Measurements from ENCODE around the gene MYO10.
"Not testable (repeated sequence)": the region's sequence is repeated elsewhere in the genome, so short reads cannot be mapped to it uniquely, and the experiment has no call there.

MYO10 gene

GRCh38 chr5:16772556-16772955 is 163.5 kb downstream of the MYO10 start:
- Histone ChIP-seq H3K36me3 (ENCODE audit: control insufficient read depth, insufficient read depth, low read length) (no peaks in the 10 kb centered on the region), H3K27ac (ENCODE audit: low read length) (no peak overlapping the region)
- WGBS (ENCODE audit: insufficient coverage, insufficient read length) = no CpG with 5 or more reads among the region's 3 CpGs

GRCh38 chr5:16768184-16768583 is 167.9 kb downstream of the MYO10 start:
- WGBS (ENCODE audit: insufficient coverage, insufficient read length) = no CpG with 5 or more reads among the region's 3 CpGs
- H3K27me3 ChIP-seq (ENCODE audit: control insufficient read depth, insufficient read depth, low read length) = no peaks in the 10 kb centered on the region
- no peak for DNase-seq (ENCODE audit: low read depth, low spot score)
- H3K4me1 ChIP-seq (ENCODE audit: control insufficient read depth, insufficient read depth, low read length) = no peaks in the 10 kb centered on the region; the same call in 1 of the 2 replicates
- no peaks in the 10 kb centered on the region; the same call in 1 of the 2 replicates for H3K36me3 ChIP-seq (ENCODE audit: control insufficient read depth, insufficient read depth, low read length)
- H3K27ac ChIP-seq (ENCODE audit: low read length) = no peak overlapping the region
- no peak overlapping the region for H3K4me3 ChIP-seq (ENCODE audit: low read length)
- no peaks in the 10 kb centered on the region for H3K9me3 ChIP-seq (ENCODE audit: control insufficient read depth, insufficient read depth, low read length)

More at GRCh38 chr5:16772556-16772955, 163.5 kb downstream of the MYO10 start:
- Histone ChIP-seq H3K27me3 (ENCODE audit: control insufficient read depth, insufficient read depth, low read length) (no peaks in the 10 kb centered on the region), H3K4me3 (ENCODE audit: low read length) (no peak overlapping the region), H3K9me3 (ENCODE audit: control insufficient read depth, insufficient read depth, low read length) (no peaks in the 10 kb centered on the region), H3K4me1 (ENCODE audit: control insufficient read depth, insufficient read depth, low read length) (peaks cover 2% of the 10 kb centered on the region; the same call in 1 of the 2 replicates)
- DNase-seq (ENCODE audit: low read depth, low spot score) = no peak

GRCh38 chr5:16763211-16763610 is 172.9 kb downstream of the MYO10 start:
- Histone ChIP-seq H3K9me3 (ENCODE audit: control insufficient read depth, insufficient read depth, low read length) (no peaks in the 10 kb centered on the region; the same call in 1 of the 2 replicates), H3K36me3 (ENCODE audit: control insufficient read depth, insufficient read depth, low read length) (no peaks in the 10 kb centered on the region; the same call in 1 of the 2 replicates)
- no CpG with 5 or more reads among the region's 5 CpGs for WGBS (ENCODE audit: insufficient coverage, insufficient read length)

GRCh38 chr5:16759147-16759773 is 176.8 kb downstream of the MYO10 start:
- H3K4me1 ChIP-seq (ENCODE audit: control insufficient read depth, insufficient read depth, low read length) = no peaks in the 10 kb centered on the region
- DNase-seq (ENCODE audit: low read depth, low spot score) = no peak
- no peaks in the 10 kb centered on the region; the same call in 1 of the 2 replicates for H3K36me3 ChIP-seq (ENCODE audit: control insufficient read depth, insufficient read depth, low read length)
- no peaks in the 10 kb centered on the region; the same call in 1 of the 2 replicates for H3K9me3 ChIP-seq (ENCODE audit: control insufficient read depth, insufficient read depth, low read length)
- no peak overlapping the region for H3K4me3 ChIP-seq (ENCODE audit: low read length)
- no peaks in the 10 kb centered on the region for H3K27me3 ChIP-seq (ENCODE audit: control insufficient read depth, insufficient read depth, low read length)
- no CpG with 5 or more reads among the region's 16 CpGs for WGBS (ENCODE audit: insufficient coverage, insufficient read length)
- H3K27ac ChIP-seq (ENCODE audit: low read length) = no peak overlapping the region

More at GRCh38 chr5:16763211-16763610, 172.9 kb downstream of the MYO10 start:
- Histone ChIP-seq H3K27ac (ENCODE audit: low read length) (no peak overlapping the region), H3K4me1 (ENCODE audit: control insufficient read depth, insufficient read depth, low read length) (no peaks in the 10 kb centered on the region; the same call in 1 of the 2 replicates), H3K27me3 (ENCODE audit: control insufficient read depth, insufficient read depth, low read length) (no peaks in the 10 kb centered on the region), H3K4me3 (ENCODE audit: low read length) (no peak overlapping the region)
- no peak for DNase-seq (ENCODE audit: low read depth, low spot score)

- Histone ChIP-seq H3K36me3 (ENCODE audit: control insufficient read depth, insufficient read depth, low read length) (no peaks in the 10 kb centered on the region; the same call in 1 of the 2 replicates), H3K27me3 (ENCODE audit: control insufficient read depth, insufficient read depth, low read length) (no peaks in the 10 kb centered on the region), H3K4me3 (ENCODE audit: low read length) (no peak overlapping the region), H3K9me3 (ENCODE audit: control insufficient read depth, insufficient read depth, low read length) (no peaks in the 10 kb centered on the region; the same call in 1 of the 2 replicates), H3K4me1 (ENCODE audit: control insufficient read depth, insufficient read depth, low read length) (no peaks in the 10 kb centered on the region), H3K27ac (ENCODE audit: low read length) (no peak overlapping the region)
- no peak for DNase-seq (ENCODE audit: low read depth, low spot score)
- whole genome bisulfite sequencing (ENCODE audit: insufficient coverage, insufficient read length) = no CpG with 5 or more reads among the region's 8 CpGs
These were observed 178.0 kb downstream of the MYO10 start for GRCh38 chr5:16757989-16758501.

GRCh38 chr5:16757577-16757976 is 178.5 kb downstream of the MYO10 start:
- no CpG with 5 or more reads among the region's 6 CpGs for WGBS (ENCODE audit: insufficient coverage, insufficient read length)
- not testable (repeated sequence) for H3K27me3 ChIP-seq (ENCODE audit: control insufficient read depth, insufficient read depth, low read length); H3K27ac ChIP-seq (ENCODE audit: low read length); DNase-seq (ENCODE audit: low read depth, low spot score); H3K4me3 ChIP-seq (ENCODE audit: low read length); H3K36me3 ChIP-seq (ENCODE audit: control insufficient read depth, insufficient read depth, low read length); H3K9me3 ChIP-seq (ENCODE audit: control insufficient read depth, insufficient read depth, low read length); H3K4me1 ChIP-seq (ENCODE audit: control insufficient read depth, insufficient read depth, low read length)

- WGBS (ENCODE audit: insufficient coverage, insufficient read length) = no CpG with 5 or more reads among the region's 6 CpGs
- H3K4me3 ChIP-seq (ENCODE audit: low read length) = no peak overlapping the region
These were observed 178.9 kb downstream of the MYO10 start for GRCh38 chr5:16757146-16757545.

GRCh38 chr5:16756692-16757091 is 179.4 kb downstream of the MYO10 start:
- no CpG with 5 or more reads among the region's 7 CpGs for WGBS (ENCODE audit: insufficient coverage, insufficient read length)
- no peak for DNase-seq (ENCODE audit: low read depth, low spot score)
- H3K27me3 ChIP-seq (ENCODE audit: control insufficient read depth, insufficient read depth, low read length) = no peaks in the 10 kb centered on the region
- no peaks in the 10 kb centered on the region for H3K4me1 ChIP-seq (ENCODE audit: control insufficient read depth, insufficient read depth, low read length)
- no peak overlapping the region for H3K4me3 ChIP-seq (ENCODE audit: low read length)
- no peaks in the 10 kb centered on the region; the same call in 1 of the 2 replicates for H3K36me3 ChIP-seq (ENCODE audit: control insufficient read depth, insufficient read depth, low read length)
- no peak overlapping the region for H3K27ac ChIP-seq (ENCODE audit: low read length)
- H3K9me3 ChIP-seq (ENCODE audit: control insufficient read depth, insufficient read depth, low read length) = no peaks in the 10 kb centered on the region; the same call in 1 of the 2 replicates

More at GRCh38 chr5:16757146-16757545, 178.9 kb downstream of the MYO10 start:
- H3K4me1 ChIP-seq (ENCODE audit: control insufficient read depth, insufficient read depth, low read length) = no peaks in the 10 kb centered on the region
- no peaks in the 10 kb centered on the region for H3K27me3 ChIP-seq (ENCODE audit: control insufficient read depth, insufficient read depth, low read length)
- no peak for DNase-seq (ENCODE audit: low read depth, low spot score)
- H3K36me3 ChIP-seq (ENCODE audit: control insufficient read depth, insufficient read depth, low read length) = no peaks in the 10 kb centered on the region; the same call in 1 of the 2 replicates
- no peak overlapping the region for H3K27ac ChIP-seq (ENCODE audit: low read length)
- H3K9me3 ChIP-seq (ENCODE audit: control insufficient read depth, insufficient read depth, low read length) = no peaks in the 10 kb centered on the region; the same call in 1 of the 2 replicates

- H3K36me3 ChIP-seq (ENCODE audit: control insufficient read depth, insufficient read depth, low read length) = no peaks in the 10 kb centered on the region; the same call in 1 of the 2 replicates
- no peak overlapping the region for H3K27ac ChIP-seq (ENCODE audit: low read length)
- no peak overlapping the region for H3K4me3 ChIP-seq (ENCODE audit: low read length)
- no peaks in the 10 kb centered on the region for H3K4me1 ChIP-seq (ENCODE audit: control insufficient read depth, insufficient read depth, low read length)
- H3K9me3 ChIP-seq (ENCODE audit: control insufficient read depth, insufficient read depth, low read length) = no peaks in the 10 kb centered on the region; the same call in 1 of the 2 replicates
- H3K27me3 ChIP-seq (ENCODE audit: control insufficient read depth, insufficient read depth, low read length) = no peaks in the 10 kb centered on the region
- WGBS (ENCODE audit: insufficient coverage, insufficient read length) = 100% methylated on average over 1 of the region's 2 CpGs
- DNase-seq (ENCODE audit: low read depth, low spot score) = no peak
These were observed 180.4 kb downstream of the MYO10 start for GRCh38 chr5:16755641-16756040.

- no CpG with 5 or more reads among the region's 3 CpGs for WGBS (ENCODE audit: insufficient coverage, insufficient read length)
These were observed 181.5 kb downstream of the MYO10 start for GRCh38 chr5:16754601-16755000.

More at GRCh38 chr5:16754601-16755000, 181.5 kb downstream of the MYO10 start:
- Histone ChIP-seq H3K27me3 (ENCODE audit: control insufficient read depth, insufficient read depth, low read length) (no peaks in the 10 kb centered on the region), H3K4me1 (ENCODE audit: control insufficient read depth, insufficient read depth, low read length) (no peaks in the 10 kb centered on the region), H3K9me3 (ENCODE audit: control insufficient read depth, insufficient read depth, low read length) (no peaks in the 10 kb centered on the region), H3K36me3 (ENCODE audit: control insufficient read depth, insufficient read depth, low read length) (no peaks in the 10 kb centered on the region; the same call in 1 of the 2 replicates), H3K4me3 (ENCODE audit: low read length) (no peak overlapping the region), H3K27ac (ENCODE audit: low read length) (no peak overlapping the region)
- DNase-seq (ENCODE audit: low read depth, low spot score) = no peak
